Left ventricle myocardium inferior (tissue), 1 donor: ENCODE data around the gene NCKAP5. TPM values are rescaled to one million over a fixed set of nuclear protein-coding genes. Genes with fewer than 3 reads are reported as not detected.

ENCODE experiments used
- DNase-seq: peaks from one replicate; pipeline ENCODE4 v3.0.0-alpha.2; 2020
- H3K27ac ChIP-seq: fragments of 200-600 bp; replicated peaks from 2 replicates; pipeline ENCODE4 v1.8.0; 2021
- H3K27me3 ChIP-seq: fragments of 200-600 bp; 2 replicates; pipeline ENCODE4 v1.8.0; 2021; ENCODE audit warnings: low read depth
- H3K36me3 ChIP-seq: fragments of 200-600 bp; 2 replicates; pipeline ENCODE4 v1.8.0; 2021
- H3K4me1 ChIP-seq: fragments of 200-600 bp; 2 replicates; pipeline ENCODE4 v1.8.0; 2021
- H3K4me3 ChIP-seq: fragments of 200-600 bp; 2 replicates; pipeline ENCODE4 v1.8.0; 2021; ENCODE audit warnings: mild to moderate bottlenecking, moderate library complexity
- H3K9me3 ChIP-seq: fragments of 200-600 bp; replicated peaks from 2 replicates; pipeline ENCODE4 v1.8.0; 2021
- intact Hi-C: fragments of 100-400 bp; cut with micrococcal nuclease; formaldehyde crosslinking; loops from one replicate; pipeline ENCODE4 v1.11.0; 2022
- total RNA-seq: library from RNA; stranded (reverse); fragmentation: NEBNext Ultra II Directional; extraction: Animal tissue kit (Norgen Biotek cat#: 25700); gene quantifications from one replicate; pipeline ENCODE4 v1.2.1, GENCODE V29; 2021
- TF ChIP-seq, protein P1 (sequence below): fragments of 200-600 bp; IDR thresholded peaks from 2 replicates; pipeline ENCODE4 v1.8.0; 2021; ENCODE audit warnings: antibody characterized with exemption, mild to moderate bottlenecking, borderline replicate concordance
- donor health status: DM: no; HTN: yes; CAD: no; lungs with severe emphysema.

NCKAP5 gene
- total RNA-seq, 1 donor from 2014 or later: 6.0 TPM

DNA sequence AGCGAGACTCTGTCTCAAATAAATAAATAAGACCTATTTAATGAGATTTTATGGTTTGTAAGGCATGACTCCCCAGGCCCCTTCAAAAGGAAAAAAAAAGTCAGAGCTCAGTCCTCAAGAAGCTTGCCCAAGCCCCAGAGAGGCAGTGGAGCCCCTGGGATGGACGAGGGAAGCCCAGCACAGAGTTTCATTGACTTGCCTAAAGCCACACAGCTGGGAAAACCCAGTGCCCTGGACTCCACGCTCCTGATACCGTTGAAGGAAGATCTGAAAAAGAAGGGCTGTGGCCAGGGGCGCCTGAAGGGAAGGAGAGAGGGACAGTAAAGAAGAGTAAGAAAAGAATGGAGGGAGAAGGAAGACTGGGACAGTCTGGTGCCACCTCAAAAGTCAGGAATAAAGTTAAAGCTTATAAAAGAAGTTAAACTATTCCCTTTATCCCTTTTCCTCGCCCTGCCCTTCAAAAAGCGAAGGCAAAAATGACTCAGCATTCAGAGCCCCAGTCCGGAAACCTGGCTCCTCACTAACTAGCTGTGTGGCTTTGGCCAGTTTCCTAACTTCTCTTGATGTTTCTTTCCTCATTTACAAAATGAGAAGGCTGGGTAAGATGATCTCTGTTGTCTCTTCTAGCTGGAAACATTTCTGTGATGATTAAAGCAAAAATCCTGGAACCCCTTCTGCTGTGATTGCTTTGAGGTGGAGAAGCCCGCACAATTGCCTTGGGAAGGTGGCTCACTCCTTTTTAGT is 945.0 kb downstream of the NCKAP5 start:
- peaks cover 7% of the 10 kb centered on the region for H3K4me1 ChIP-seq
- H3K4me3 ChIP-seq: no peak overlapping the region
- peaks cover 5% of the 10 kb centered on the region for H3K27me3 ChIP-seq
- intact Hi-C loops: no loop called here
- TF ChIP-seq, protein P1, sequence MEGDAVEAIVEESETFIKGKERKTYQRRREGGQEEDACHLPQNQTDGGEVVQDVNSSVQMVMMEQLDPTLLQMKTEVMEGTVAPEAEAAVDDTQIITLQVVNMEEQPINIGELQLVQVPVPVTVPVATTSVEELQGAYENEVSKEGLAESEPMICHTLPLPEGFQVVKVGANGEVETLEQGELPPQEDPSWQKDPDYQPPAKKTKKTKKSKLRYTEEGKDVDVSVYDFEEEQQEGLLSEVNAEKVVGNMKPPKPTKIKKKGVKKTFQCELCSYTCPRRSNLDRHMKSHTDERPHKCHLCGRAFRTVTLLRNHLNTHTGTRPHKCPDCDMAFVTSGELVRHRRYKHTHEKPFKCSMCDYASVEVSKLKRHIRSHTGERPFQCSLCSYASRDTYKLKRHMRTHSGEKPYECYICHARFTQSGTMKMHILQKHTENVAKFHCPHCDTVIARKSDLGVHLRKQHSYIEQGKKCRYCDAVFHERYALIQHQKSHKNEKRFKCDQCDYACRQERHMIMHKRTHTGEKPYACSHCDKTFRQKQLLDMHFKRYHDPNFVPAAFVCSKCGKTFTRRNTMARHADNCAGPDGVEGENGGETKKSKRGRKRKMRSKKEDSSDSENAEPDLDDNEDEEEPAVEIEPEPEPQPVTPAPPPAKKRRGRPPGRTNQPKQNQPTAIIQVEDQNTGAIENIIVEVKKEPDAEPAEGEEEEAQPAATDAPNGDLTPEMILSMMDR: no peak
- no peaks in the 10 kb centered on the region for H3K9me3 ChIP-seq
- no peak overlapping the region for H3K27ac ChIP-seq
- DNase-seq: no peak
- no peaks in the 10 kb centered on the region for H3K36me3 ChIP-seq
